HG03175 (cell line): Measurements from ENCODE around the gene DEFB110.

Experiments used
- ATAC-seq: cut with Tn5 transposase; IDR thresholded peaks from one replicate; pipeline ENCODE4 v1.9.1; 2021; ENCODE audit warnings: mild to moderate bottlenecking, moderate library complexity; ENCODE audit not compliant: unreplicated experiment

Gene DEFB110

DNA sequence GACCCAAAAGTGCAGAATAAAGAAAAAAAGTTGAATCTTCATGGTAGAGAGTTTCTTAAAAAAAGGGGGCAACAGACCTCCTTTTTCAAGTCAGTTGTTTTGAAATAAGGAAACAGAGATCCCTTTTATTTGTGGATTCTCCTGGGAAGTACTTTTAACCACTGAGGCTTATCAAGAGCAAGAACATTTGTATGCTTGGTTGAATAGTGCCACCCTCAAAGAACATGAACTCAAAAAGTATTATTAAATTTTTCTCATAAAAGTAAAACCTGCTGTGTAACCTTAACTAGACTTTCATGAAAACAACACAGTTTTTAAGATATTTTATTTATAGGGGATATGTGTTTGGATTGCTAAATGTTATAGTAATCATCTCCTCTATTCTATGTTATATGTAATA, at the start of gene DEFB110:
Gene DEFB110, minus strand, starts transcription at position 101 of the 400 bp plus-strand sequence. Its CDS starts 59 bp downstream, at position 42.
- no peak for ATAC-seq

DNA sequence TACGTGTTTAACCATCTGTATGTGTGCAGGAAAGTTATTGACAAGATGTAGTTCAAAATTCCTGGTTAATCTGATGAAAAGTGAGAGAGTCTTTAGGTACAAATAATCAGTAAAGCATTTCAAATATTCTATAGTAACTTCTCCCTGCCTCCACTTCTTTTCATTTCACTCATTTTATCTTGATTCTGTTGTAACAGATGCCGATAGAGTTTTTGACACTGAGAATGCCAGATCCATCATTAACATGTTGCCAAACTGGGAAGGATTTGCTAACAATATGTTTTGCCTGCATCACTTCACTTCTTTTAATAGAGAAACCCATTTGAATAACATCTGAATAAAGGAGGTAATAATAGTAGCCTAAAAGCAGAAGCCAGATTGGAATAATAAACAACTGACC, 48.3 kb upstream of the DEFB110 start:
- no peak for ATAC-seq

DNA sequence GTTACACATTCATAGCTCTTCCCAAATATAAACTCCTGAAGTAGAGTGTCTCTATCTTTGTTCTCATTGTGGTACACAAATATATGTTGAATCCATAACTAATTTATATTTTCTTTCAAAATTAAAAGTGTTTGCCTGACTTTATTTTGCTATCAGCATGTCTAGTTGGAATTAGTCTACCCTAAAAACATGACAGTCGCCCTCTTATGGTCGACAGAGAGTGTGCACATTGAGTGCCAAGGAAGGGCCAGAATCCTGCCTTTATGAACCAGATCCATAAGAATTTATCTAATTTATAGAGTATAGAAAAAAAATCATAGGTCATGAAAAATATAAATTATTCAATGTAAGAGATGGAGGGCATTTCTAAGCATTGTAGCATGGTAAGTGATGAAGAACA, 40.3 kb upstream of the DEFB110 start:
- no peak for ATAC-seq

DNA sequence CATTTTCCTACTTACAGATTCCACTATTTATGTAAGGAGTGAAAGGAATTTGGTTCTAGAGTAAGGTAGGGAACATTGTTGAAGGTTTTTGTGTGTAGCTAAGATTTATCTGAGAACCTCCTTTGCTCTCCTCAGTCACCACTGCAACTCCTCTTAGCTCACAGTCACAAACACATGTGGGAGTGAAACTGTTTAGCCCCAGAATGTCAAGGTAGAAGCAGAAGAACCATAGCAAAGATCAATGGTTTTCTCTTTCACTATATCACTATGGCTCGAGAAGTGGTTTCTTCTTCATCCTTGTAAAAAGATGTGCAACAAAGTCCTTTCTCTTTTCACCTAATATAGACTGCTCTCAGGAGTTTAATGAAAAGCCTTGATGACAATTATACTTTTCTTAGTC, 34.4 kb upstream of the DEFB110 start:
- peak; percentile 41 for ATAC-seq

DNA sequence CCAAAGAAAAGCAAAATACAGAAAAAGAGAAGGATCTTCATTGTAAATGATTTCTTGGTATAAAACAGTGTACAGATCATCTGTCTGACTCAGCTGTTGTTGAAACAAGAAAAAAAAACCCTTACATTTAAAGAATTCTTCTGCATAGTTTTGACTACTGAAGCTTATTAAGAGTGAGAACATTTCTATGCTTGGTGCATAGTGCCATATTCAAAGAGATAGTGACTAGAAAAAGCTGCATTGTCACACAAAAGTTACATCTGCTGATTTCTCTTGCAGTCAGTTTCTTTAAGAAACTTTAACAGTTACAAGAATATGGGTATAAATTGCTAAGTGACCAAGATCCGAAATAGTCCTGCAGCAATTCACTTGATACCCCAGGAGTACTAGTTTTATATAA, 28.0 kb upstream of the DEFB110 start, which contains the start of gene DEFB112:
Gene DEFB112, minus strand, starts transcription at position 101 of the 400 bp plus-strand sequence. Its CDS starts 60 bp downstream, at position 41.
- ATAC-seq, result no peak

DNA sequence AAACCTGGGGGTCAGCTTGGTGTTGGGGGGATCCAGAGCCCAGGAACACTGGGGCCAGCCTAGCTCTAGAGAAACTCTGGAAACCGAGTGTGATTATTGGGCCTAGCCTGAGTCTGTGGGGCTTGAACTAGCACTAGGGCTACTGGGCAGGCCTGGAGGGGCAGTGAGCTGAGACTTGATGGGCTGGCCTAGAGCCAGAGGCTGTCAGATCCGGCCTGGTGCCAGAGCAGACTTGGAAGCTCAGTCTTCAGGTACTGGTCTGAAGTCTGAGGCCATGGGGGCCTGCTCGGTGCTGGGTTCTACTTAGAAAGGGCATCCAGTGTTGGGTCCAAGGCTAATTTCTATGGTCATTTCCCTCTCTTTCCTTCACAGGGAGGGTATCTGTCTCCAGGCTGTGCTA, 25.2 kb upstream of the DEFB110 start:
- no peak for ATAC-seq

DNA sequence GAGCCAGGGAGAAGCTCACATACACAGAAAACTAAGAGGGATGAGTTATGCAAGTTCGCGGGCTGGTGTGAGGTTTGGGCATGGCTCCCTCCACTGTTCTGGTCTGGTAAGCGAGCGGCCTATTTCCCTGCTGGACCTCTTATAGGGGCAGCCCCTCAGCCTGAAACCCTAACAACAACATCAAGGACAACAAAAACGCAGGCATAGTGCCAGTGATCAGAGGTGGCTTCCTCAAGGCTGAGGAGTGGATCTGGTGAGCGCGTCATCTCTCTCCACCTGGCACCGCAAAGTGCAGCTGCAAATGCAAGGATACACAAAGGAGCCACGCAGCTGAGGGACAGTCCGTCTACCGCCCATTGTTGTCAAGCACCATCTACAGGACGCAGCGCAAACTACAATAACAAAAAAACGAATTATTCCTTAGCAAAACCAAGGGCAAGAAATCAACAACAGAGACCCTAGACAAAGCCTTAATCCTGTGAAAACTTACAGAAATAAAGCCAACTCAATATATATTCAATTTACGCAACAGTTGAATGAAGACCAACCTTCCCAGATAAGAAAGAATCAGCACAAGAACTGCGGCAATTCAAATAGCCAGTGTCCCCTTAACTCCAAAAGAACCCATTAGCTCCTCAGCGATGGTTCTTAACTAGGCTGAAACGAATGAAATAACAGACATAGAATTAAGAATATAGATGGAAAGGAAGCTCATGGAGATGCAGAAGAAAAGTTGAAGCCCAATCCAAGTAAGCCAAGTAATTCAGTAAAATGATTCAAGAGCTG, 9.2 kb upstream of the DEFB110 start:
- no peak for ATAC-seq

DNA sequence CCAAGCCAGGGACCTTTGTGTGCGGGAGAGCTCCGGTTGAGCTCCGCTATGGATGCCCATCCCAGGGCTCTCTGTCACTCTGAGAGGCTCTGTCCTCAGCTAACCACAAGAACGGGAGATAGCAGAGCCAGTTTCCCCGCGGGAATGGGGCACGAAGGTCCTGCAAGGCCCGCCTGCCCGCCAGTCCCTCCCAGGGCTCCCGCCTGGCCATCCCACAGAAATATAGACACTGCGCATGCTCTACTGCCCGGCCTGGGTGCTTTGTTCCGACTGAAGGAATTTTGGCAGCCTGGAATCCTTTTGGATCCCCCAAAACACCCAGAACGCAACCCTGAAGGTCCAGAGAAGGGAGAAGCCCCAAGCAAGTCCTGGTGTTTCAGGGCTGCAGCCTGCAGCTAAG, 8.6 kb upstream of the DEFB110 start:
- ATAC-seq, result no peak

DNA sequence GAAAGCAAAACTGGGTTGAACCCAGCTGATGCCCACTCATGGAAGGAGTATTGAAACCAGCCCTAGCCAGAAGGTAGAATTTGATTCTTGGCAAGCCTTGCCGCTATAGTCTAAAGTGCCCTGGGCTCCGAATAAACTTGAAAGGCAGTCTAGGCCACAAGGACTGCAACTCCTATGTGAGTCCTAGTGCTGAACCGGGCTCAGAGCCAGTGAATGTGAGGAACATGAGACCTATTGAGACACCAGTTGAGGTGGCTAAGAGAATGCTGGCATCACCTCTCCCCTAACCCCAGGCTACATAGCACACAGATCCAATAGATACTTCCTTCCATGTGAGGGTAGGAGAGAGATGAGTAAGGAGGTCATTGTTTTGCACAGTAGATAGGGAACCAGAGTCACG, 3.5 kb upstream of the DEFB110 start:
- no peak for ATAC-seq

DNA sequence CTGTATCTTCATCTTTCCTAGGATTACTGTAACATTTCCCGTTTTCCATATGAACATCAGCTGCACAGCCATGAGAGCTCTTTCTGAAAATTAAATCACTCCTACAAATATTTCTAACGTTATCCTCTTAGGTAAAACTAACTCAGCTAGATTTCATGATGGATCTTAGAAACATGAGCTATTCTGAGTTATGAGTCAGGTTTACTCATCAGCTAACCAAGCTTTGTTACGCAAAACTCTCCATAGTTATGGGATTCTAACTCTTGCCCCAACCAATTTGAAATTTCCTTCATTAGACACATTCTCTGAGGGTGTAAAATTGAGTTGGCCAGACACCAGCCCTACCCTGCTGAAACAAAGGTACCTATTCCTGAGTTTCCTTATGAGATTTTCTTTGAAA, 14.0 kb downstream of the DEFB110 start:
- no peak for ATAC-seq

DNA sequence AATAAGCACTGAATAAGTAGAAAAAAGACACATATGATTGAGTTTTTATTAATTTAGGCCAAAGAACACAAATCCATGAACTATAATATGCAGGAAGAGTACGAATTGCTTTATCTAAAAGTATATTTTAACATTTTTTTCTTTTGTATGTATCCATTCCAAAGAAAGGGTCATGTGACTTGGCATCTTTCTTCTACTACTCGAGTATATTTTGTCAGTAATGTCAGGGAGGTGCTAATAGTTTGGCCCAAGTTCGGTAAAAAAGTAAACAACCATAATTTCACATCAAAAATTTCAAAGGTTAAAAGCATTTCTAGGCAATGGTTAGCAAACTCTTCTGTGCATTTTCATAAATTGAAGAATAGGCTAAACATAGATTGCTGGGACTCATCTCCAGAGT, 18.7 kb downstream of the DEFB110 start:
- ATAC-seq, result no peak

DNA sequence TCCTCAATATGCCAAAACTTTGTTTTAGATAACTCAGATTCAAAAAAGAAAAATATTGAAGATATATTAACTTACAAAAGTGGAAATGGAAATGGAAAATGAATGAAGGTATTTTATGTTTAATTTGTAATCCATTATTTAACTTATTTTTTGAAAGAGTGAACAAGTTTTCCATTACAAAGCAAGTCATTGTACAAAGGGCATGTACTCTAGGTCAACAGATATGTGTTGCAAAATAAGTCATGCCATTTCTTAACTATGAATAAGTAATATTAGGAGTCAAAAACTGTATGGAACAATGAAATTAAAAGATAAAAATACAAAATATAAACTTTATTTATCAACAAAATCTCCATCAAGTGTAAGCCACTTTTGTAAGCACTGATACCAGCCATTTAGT, 26.5 kb downstream of the DEFB110 start:
- ATAC-seq, result no peak

DNA sequence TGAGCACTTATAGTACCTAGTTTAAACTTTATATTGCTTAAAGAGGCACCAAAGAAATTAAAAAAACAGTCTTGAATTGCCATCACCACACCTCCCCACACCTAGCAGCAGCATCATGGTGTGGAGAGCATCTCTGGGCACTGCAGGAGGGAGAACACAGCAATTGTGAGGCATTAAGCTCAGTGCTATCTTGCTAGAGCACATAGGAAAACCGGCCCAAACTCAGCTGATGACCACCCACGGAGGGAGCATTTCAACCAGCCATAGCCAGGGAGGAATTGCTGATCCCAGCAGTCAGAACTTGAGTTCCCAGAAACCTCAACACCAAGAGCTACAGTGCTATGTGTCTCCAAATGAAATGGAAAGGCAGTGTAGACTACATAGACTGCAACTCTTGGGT, 32.9 kb downstream of the DEFB110 start:
- no peak for ATAC-seq

DNA sequence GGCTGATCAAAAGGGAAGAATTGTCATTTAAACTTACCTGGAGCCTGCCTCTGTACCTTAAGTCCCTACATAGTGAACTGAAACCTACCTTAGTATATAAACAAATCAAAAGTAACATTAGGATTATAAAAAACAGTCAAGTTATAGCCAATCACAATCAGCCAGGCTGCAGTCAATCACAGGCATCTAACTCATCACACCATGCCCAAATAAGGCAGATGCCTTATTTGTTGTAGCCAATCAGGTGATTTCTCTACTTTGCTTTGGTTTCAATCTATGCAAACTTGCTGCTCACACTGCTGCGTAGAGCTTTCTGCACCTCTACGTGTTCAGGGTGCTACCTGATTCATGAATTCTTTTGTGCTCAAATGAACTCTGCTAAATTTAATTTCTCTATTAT, 34.0 kb downstream of the DEFB110 start:
- ATAC-seq, result no peak

DNA sequence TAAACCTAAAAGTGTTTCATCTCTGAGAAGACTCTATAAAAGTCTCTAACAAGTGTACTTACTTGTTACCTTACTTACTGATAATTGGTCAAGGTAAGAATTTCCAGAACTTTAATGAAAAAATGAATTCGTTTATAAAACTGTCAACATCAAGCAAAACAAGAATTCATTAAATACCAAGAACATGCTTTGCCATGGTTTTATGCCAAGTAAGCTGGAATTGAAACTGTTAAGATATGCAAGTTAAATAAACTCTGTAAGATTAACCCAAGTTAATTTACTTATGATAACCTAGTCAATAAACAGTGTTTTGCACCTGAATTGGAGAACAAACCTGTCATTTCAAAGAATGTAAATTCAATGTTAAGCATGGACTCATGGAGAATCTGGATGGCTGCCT, 35.2 kb downstream of the DEFB110 start:
- ATAC-seq, result no peak

DNA sequence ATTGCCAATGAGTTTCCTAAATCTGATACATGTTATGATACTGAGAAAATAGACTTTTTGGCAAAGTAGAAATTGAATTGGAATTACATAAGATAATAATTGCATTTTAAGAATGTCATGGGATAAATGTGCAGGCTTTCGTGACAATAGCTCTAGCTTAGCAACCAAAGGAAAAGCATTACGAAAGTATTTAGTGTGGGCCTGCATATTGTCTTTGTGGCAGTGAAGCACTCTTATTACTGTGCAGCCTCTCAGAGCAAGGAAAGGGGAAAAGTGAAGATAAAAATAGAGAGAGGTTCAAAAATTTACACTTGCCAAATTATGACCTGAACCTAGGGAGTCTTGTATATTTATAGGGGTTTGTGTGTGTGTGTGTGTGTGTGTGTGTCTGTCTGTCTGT, 39.7 kb downstream of the DEFB110 start:
- no peak for ATAC-seq

DNA sequence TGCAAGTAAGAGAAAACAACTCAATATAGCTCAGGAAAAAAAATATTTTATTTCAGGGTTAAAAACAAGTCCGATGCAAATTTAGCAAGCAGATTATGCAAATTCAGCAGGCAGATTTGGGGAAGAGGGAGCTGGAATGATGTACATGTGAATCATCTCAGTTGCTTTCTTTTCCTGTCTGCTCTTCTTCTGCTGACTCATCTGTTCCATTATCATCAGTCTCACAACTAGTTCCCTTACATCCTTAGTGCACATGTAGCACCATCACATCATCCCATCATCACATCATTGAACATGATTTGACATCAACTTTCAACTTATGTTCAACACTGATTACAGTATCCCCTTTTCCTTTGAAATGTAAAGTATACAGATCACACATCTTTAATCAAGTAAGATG, 40.9 kb downstream of the DEFB110 start:
- ATAC-seq, result peak; percentile 49

DNA sequence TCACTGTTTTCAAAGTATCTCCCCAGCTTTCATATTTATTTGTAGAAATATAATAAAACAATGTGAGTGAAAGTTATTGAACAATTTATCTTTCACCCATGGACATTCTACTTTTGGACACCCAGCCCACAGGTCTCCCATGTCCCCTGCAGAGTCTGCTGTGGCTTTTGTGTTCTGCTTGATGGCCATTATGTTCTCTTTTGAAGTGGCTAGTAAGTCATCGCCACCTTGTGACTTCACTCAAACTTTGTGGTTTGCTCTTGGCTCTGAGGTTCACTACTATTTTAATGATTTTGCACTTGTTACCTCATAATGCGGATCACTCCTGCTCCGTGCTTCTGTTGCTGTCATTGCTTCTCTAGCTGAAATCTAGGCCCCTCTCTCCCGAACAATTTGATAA, 42.2 kb downstream of the DEFB110 start:
- peak; percentile 31 for ATAC-seq

DNA sequence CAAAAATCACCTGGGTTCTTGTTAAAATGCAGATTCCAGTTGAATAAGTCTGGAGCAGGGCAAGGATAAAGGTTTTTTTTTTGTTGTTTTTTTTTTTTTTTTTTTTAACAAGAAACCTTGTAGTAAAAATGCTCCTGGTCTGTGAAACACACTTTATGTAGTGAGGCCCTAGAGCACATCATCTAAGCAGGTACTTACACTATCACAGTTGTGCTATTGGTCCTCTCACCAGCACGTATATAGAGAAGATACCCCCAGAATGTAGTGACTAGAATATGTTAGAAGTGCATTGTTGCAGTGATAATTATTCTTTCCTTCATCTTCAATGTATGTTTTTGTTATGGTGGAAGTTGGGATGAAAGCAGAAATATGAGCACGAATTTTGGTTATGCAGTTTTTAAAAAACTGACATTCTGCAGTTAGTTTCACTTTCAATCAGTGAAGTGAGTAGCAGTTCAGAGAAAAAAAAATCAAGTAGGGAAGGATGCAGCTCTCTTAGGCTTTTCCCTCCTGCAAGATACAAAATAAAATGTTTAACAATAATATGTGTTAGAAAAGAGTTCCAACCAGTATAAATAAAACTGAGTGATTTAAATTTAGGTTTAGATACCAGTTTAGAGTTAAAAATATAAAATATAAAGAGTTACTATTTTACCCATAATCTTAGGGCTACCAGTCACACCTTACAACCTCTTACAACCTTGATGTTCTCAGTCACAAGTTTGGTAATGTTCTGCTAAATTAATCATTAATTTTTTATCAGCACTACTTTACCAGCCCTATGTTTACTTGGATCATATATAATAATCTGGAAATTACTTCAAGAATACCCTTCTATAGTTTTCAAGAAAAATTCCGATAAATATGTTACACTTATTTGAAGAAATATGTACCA, 43.2 kb downstream of the DEFB110 start:
- peak; percentile 61 for ATAC-seq

DNA sequence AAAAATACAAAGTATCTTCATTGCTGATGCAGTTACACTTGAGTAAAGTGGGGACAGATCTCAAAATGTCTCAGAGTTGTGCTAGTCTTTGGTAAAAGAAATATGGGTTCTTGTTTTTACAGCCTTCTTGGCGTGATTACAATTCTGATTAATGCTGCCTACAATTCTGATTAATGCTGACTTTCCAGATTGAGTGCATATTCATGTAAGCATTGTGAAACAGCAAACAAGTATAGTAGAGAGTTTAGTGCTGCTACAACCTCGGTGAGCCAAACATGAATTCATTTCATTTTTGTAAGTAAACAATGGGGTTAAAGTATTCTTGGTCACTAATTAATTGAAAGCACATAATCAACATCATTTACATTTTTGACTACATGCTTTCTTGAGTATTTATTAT, 52.2 kb downstream of the DEFB110 start, which contains the start of gene DEFB113:
Gene DEFB113, minus strand, starts transcription at position 21 of the 400 bp plus-strand sequence. Its CDS starts 0 bp downstream, at position 21.
- no peak for ATAC-seq
